LNCaP clone FGC (cell line): ENCODE data around the gene MAP2K6.

Experiments used
- DNase-seq: peaks from one replicate; pipeline ENCODE4 v3.0.0-alpha.2; 2011; ENCODE audit warnings: low read depth
- H3K4me3 ChIP-seq: 2 replicates; pipeline ENCODE4 v1.5.1; 2011; ENCODE audit warnings: mild to moderate bottlenecking, low read depth, low read length, control low read depth
- TF ChIP-seq, protein P1 (sequence below): IDR thresholded peaks from 2 replicates; pipeline ENCODE4 v1.5.1; 2012; ENCODE audit warnings: mild to moderate bottlenecking; ENCODE audit not compliant: control insufficient read depth, insufficient read depth; ENCODE audit errors: extremely low read depth

MAP2K6 gene

GRCh38 chr17:69451416-69452394 is 37.2 kb downstream of the MAP2K6 start:
- no peak overlapping the region for H3K4me3 ChIP-seq
- DNase-seq: no peak
- TF ChIP-seq, protein P1, sequence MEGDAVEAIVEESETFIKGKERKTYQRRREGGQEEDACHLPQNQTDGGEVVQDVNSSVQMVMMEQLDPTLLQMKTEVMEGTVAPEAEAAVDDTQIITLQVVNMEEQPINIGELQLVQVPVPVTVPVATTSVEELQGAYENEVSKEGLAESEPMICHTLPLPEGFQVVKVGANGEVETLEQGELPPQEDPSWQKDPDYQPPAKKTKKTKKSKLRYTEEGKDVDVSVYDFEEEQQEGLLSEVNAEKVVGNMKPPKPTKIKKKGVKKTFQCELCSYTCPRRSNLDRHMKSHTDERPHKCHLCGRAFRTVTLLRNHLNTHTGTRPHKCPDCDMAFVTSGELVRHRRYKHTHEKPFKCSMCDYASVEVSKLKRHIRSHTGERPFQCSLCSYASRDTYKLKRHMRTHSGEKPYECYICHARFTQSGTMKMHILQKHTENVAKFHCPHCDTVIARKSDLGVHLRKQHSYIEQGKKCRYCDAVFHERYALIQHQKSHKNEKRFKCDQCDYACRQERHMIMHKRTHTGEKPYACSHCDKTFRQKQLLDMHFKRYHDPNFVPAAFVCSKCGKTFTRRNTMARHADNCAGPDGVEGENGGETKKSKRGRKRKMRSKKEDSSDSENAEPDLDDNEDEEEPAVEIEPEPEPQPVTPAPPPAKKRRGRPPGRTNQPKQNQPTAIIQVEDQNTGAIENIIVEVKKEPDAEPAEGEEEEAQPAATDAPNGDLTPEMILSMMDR: no peak

- no peak overlapping the region for H3K4me3 ChIP-seq
- TF ChIP-seq, protein P1: no peak
- DNase-seq: no peak
These were observed 38.3 kb downstream of the MAP2K6 start for GRCh38 chr17:69452664-69453260.

- TF ChIP-seq, protein P1: no peak
These were observed 39.6 kb downstream of the MAP2K6 start for GRCh38 chr17:69454051-69454450.

GRCh38 chr17:69455040-69455439 is 40.5 kb downstream of the MAP2K6 start:
- TF ChIP-seq, protein P1: no peak

More at GRCh38 chr17:69454051-69454450, 39.6 kb downstream of the MAP2K6 start:
- H3K4me3 ChIP-seq: no peak overlapping the region
- DNase-seq: no peak

DNA sequence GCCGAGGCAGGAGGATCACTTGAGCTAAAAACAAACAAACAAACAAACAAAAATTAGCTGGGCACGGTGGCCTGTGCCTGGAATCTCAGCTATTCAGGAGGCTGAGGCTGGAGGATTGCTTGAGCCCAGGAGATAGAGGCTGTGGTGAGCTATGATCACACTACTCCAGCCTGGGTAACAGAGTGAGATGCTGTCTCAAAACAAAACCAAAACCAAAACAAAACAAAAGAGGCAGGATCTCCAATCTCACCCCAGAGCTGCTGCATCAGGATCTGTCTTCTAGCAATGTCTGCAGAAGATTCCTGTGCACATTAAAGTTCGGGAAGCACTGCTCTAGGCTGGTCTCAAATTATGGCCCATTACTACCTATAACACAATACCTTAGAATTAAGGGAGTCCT is 43.1 kb downstream of the MAP2K6 start:
- TF ChIP-seq, protein P1: no peak
- no peak for DNase-seq
- no peak overlapping the region for H3K4me3 ChIP-seq

More at GRCh38 chr17:69455040-69455439, 40.5 kb downstream of the MAP2K6 start:
- H3K4me3 ChIP-seq: no peak overlapping the region
- no peak for DNase-seq

DNA sequence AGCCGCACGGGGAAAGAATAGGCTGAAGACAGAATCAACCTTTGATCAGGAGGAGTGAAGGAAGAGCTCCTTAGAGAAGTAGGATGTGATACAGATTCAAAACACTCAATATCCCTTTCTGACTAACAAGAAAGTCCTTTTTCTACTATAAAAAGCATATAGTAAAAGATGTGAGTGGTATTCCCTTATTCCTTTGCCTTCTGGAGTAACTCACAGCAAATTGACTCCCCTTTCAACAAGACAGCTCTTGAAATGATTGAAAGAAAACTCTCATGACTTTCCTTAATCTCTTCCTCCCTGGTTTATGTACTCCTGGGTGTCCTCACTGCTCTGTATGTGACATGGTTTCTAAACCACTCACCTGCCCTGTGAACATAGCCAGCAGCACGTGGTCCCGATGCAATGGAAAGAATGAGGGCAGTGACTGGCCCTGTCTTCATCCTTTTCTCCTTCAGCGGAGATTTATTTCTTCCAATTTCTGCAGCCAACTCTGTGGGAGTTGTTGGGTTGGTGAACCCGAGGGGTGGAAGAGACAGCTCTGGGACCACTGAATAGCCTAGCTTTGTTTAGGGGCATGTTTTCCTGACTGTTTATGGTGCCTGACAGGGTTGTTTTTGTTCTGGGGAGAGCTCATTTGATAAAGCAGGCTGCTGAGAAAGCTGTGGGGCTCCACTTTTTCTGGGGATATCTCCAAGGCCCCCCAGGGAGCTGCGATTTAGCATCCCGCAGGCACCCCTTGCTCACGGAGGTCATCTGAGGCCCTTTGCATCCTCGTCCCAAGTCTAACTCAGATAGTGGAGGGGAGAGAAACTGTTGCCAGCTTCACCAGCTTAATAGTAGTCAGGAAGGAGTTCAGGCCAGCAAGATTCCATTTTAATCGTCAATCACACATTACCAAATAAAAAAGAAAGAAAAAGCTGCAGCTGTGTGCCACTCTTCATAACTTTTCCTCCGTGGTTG is 46.7 kb downstream of the MAP2K6 start:
- H3K4me3 ChIP-seq: no peak overlapping the region
- DNase-seq: no peak
- TF ChIP-seq, protein P1: no peak
